HCT116 (cell line): ENCODE results near the gene CCDC157. TPM values are rescaled to one million over a fixed set of nuclear protein-coding genes. Genes with fewer than 3 reads are reported as not detected.

ENCODE experiments used
- ATAC-seq: fragments of 200-7000 bp; cut with Tn5 transposase; 2 replicates; pipeline ENCODE4 v1.9.1; 2020; ENCODE audit warnings: mild to moderate bottlenecking, moderate library complexity
- BruUV-seq: library from RNA; stranded (reverse); fragments of 400-500 nt; replicated peaks from 2 replicates; lab custom pipeline; 2021; lab: Mats Ljungman, UMichigan
- CTCF ChIA-PET: fragments of 300-600 bp; sonication (Branson Sonifier 250); formaldehyde crosslinking; loops from one replicate; lab custom pipeline; 2021; ENCODE audit warnings: antibody characterized with exemption; lab: Charles Lee
- POLR2A ChIA-PET: fragments of 300-600, 350-600 bp; sonication (Branson Sonifier 250); formaldehyde crosslinking; loops from one replicate; lab custom pipeline; 2021; ENCODE audit warnings: antibody characterized with exemption; lab: Charles Lee
- RAD21 ChIA-PET, 2 experiments: fragments of 300-600 bp; sonication (Branson Sonifier 250); formaldehyde crosslinking; loops; one replicate each; lab custom pipeline; 2023; ENCODE audit warnings: low total read pairs in 2 of 2; ENCODE audit not compliant: uncharacterized antibody in 2 of 2, unreplicated experiment in 2 of 2, low non-redundant PET in 1 of 2; lab: Charles Lee
- DNase-seq: peaks from one replicate; pipeline ENCODE4 v3.0.0-alpha.2; 2010; ENCODE audit warnings: low read depth, low spot score
- H2AFZ ChIP-seq: fragments of 200-600 bp; shearing (Covaris generic), sonication (generic); 2 replicates; pipeline ENCODE4 v1.6.1; 2017; ENCODE audit warnings: low read depth, mixed run types, mixed read lengths, antibody characterized with exemption, low read length; ENCODE audit not compliant: poor library complexity, severe bottlenecking
- H3K27ac ChIP-seq: 2 replicates; pipeline ENCODE4 v1.5.1; 2012; ENCODE audit warnings: low read depth, low read length
- H3K27me3 ChIP-seq: fragments of 200-600 bp; sonication (generic); 2 replicates; pipeline ENCODE4 v1.6.1; 2016; ENCODE audit warnings: mixed run types, low read length, mixed read lengths; ENCODE audit not compliant: insufficient read depth
- H3K36me3 ChIP-seq, 2 experiments: fragments of 200-500 bp in 1 of 2; fragments of 200-600 bp in 1 of 2; sonication (Bioruptor generic) in 1 of 2; sonication (generic) in 1 of 2; 2 replicates each; pipeline versions ENCODE4 v1.5.1 to v1.6.1; 2014 to 2016; ENCODE audit warnings: low read length in 2 of 2, inconsistent platforms in 1 of 2, mixed read lengths in 1 of 2, mixed run types in 1 of 2; ENCODE audit not compliant: insufficient read depth in 2 of 2, control insufficient read depth in 1 of 2
- H3K4me1 ChIP-seq, 2 experiments: fragments of 200-600 bp in 1 of 2; sonication (generic) in 1 of 2; 2 replicates each; pipeline versions ENCODE4 v1.5.1 to v1.6.1; 2012 to 2017; ENCODE audit warnings: low read length in 2 of 2, inconsistent platforms in 1 of 2, mild to moderate bottlenecking in 1 of 2, mixed read lengths in 1 of 2, mixed run types in 1 of 2, moderate library complexity in 1 of 2; ENCODE audit not compliant: insufficient read depth in 2 of 2, control insufficient read depth in 1 of 2
- H3K4me2 ChIP-seq: fragments of 200-600 bp; sonication (generic); 2 replicates; pipeline ENCODE4 v1.6.1; 2017; ENCODE audit warnings: mixed run types, low read length, mixed read lengths
- H3K4me3 ChIP-seq, 2 experiments: fragments of 200-600 bp in 1 of 2; sonication (generic) in 1 of 2; replicated peaks in 1 of 2; 2 replicates each; pipeline ENCODE4 v1.5.1; 2011 to 2016; ENCODE audit warnings: low read length in 2 of 2, control low read depth in 1 of 2, low read depth in 1 of 2, mild to moderate bottlenecking in 1 of 2, mixed read lengths in 1 of 2, mixed run types in 1 of 2
- H3K79me2 ChIP-seq: fragments of 200-600 bp; sonication (generic); 2 replicates; pipeline ENCODE4 v1.6.1; 2017; ENCODE audit warnings: mild to moderate bottlenecking, mixed run types, low read length, moderate library complexity, mixed read lengths; ENCODE audit not compliant: insufficient read depth
- H3K9ac ChIP-seq: fragments of 200-600 bp; sonication (generic); 2 replicates; pipeline ENCODE4 v1.6.1; 2016; ENCODE audit warnings: low read length, mixed read lengths
- H3K9me2 ChIP-seq: fragments of 200-600 bp; sonication (generic), shearing (Covaris generic); 2 replicates; pipeline ENCODE4 v1.6.1; 2017; ENCODE audit warnings: mixed run types, mild to moderate bottlenecking, moderate library complexity; ENCODE audit not compliant: insufficient read depth
- H3K9me3 ChIP-seq, 2 experiments: fragments of 200-500 bp in 1 of 2; fragments of 200-600 bp in 1 of 2; sonication (Bioruptor generic) in 1 of 2; sonication (generic) in 1 of 2; 2 replicates each; pipeline ENCODE4 v1.6.1; 2014 to 2017; ENCODE audit warnings: low read length in 2 of 2, mixed read lengths in 2 of 2, inconsistent platforms in 1 of 2, low read depth in 1 of 2, mild to moderate bottlenecking in 1 of 2, mixed run types in 1 of 2, moderate library complexity in 1 of 2; ENCODE audit not compliant: control insufficient read depth in 1 of 2, insufficient read depth in 1 of 2
- H4K20me1 ChIP-seq: fragments of 200-600 bp; sonication (generic), shearing (Covaris generic); 2 replicates; pipeline ENCODE4 v1.6.1; 2017; ENCODE audit warnings: mixed run types, mild to moderate bottlenecking, moderate library complexity; ENCODE audit not compliant: insufficient read depth
- ATF3 ChIP-seq: IDR thresholded peaks from 2 replicates; pipeline ENCODE4 v1.6.1; 2012
- CBX3 ChIP-seq: IDR thresholded peaks from 2 replicates; pipeline ENCODE4 v1.6.1; 2012; ENCODE audit warnings: low read depth
- CEBPB ChIP-seq: IDR thresholded peaks from 2 replicates; pipeline ENCODE4 v1.6.1; 2012; ENCODE audit warnings: low read depth
- EGR1 ChIP-seq: IDR thresholded peaks from 2 replicates; pipeline ENCODE4 v1.6.1; 2012; ENCODE audit warnings: low read depth
- ELF1 ChIP-seq: IDR thresholded peaks from 2 replicates; pipeline ENCODE4 v1.6.1; 2012; ENCODE audit warnings: low read depth, borderline replicate concordance
- EZH2 ChIP-seq: fragments of 200-600 bp; sonication (generic); IDR thresholded peaks from 2 replicates; pipeline ENCODE4 v1.6.1; 2017; ENCODE audit warnings: antibody characterized with exemption, mixed run types
- FOSL1 ChIP-seq: IDR thresholded peaks from 2 replicates; pipeline ENCODE4 v1.6.1; 2012; ENCODE audit warnings: low read depth
- JUND ChIP-seq: IDR thresholded peaks from 2 replicates; pipeline ENCODE4 v1.6.1; 2012
- MAX ChIP-seq: IDR thresholded peaks from 2 replicates; pipeline ENCODE4 v1.6.1; 2012
- POLR2AphosphoS5 ChIP-seq: IDR thresholded peaks from 2 replicates; pipeline ENCODE4 v1.6.1; 2011; ENCODE audit warnings: mild to moderate bottlenecking, low read depth, low read length, moderate library complexity
- SIN3A ChIP-seq: IDR thresholded peaks from 2 replicates; pipeline ENCODE4 v1.6.1; 2012; ENCODE audit warnings: low read depth
- SP1 ChIP-seq: IDR thresholded peaks from 2 replicates; pipeline ENCODE4 v1.6.1; 2012; ENCODE audit warnings: low read depth
- TCF7L2 ChIP-seq: IDR thresholded peaks from 2 replicates; pipeline ENCODE4 v1.7.0; 2011; ENCODE audit warnings: borderline replicate concordance, inconsistent platforms; ENCODE audit not compliant: insufficient read depth, insufficient read length; ENCODE audit errors: extremely low read depth
- YY1 ChIP-seq: IDR thresholded peaks from 2 replicates; pipeline ENCODE4 v1.6.1; 2011; ENCODE audit warnings: low read length, low read depth, moderate library complexity, mild to moderate bottlenecking; ENCODE audit not compliant: insufficient replicate concordance; ENCODE audit errors: extremely low read depth
- ZFX ChIP-seq: fragments of 450-650 bp; IDR thresholded peaks from 2 replicates; pipeline ENCODE4 v1.6.1; 2017
- ZNF274 ChIP-seq: fragments of 200-500 bp; sonication (Bioruptor generic); IDR thresholded peaks from 2 replicates; pipeline ENCODE4 v1.6.1; 2014; ENCODE audit warnings: mild to moderate bottlenecking, low read depth, low read length, inconsistent platforms
- intact Hi-C: fragments of 100-400 bp; cut with micrococcal nuclease; formaldehyde crosslinking; loops from 2 replicates; pipeline ENCODE4 v1.10.0; 2022
- total RNA-seq: library from RNA; stranded (reverse); gene quantifications from one replicate; pipeline ENCODE4 v1.2.1, GENCODE V29; 2021; ENCODE audit not compliant: unreplicated experiment
- TF ChIP-seq, protein P1 (sequence below): IDR thresholded peaks from 2 replicates; pipeline ENCODE4 v1.6.1; 2011; ENCODE audit warnings: mild to moderate bottlenecking, low read length, moderate library complexity; ENCODE audit not compliant: insufficient replicate concordance; ENCODE audit errors: extremely low read depth
- TF ChIP-seq, protein P2 (sequence below): IDR thresholded peaks from 2 replicates; pipeline ENCODE4 v1.6.1; 2012; ENCODE audit warnings: low read depth

CCDC157 gene
- total RNA-seq, 1 experiment from 2014 or later, result 2.1 TPM

DNA sequence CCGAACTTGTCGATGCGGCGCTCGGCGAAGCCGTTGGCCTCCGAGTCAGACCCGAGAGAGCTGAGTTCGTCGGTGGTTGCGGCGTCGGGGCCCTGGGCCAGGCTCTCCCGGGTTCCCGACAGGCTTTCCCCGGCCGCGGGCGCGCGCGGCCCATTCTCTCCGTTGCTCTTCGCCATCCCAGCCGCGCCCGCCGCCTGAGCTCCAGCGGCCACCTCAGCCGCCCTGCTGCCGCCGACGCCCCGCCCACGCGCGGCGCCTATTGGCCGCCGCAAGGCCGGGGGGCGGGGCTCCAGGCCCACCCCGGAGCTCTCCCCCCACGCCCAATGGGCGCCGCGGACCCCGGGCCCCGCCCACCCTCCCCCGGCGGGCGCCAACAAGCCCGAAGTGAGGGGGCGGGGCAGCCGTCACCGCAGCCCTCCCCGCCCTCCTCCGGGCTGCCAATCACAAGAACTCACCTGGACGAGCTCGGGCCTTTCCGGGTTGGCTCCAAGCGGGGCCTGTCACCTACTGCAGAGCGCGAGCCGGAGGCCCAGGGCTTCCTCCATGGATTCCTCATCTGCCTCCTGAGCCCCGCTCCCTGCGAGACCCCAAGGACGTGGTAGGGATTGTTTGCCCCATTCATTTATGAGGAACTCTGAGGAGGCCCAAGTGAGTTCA, 30.0 kb upstream of the CCDC157 start, which contains the start of gene TBC1D10A:
TBC1D10A (minus strand) TSS at position 236 of the 657 bp plus-strand sequence; CDS start at position 176, 60 bp downstream.
- CTCF ChIA-PET, result interaction anchor here (0.7 to 6.4 kb wide), 7 partner anchors 30 to 637 kb away, joined by 3 to 81 read pairs (median 4); partner anchors contain the start of genes CASTOR1 and RNF215
- Histone ChIP-seq H3K4me3 (peak within 1 kb of the TSS; percentile 69 to 78), H3K27me3 (no peaks in the 10 kb centered on the region), H3K9ac (peak within 1 kb of the TSS; percentile 67), H3K27ac (peak within 1 kb of the TSS; percentile 64), H2AFZ (no peak within 1 kb of the TSS), H3K79me2 (peaks cover 4% of the 10 kb centered on the region; the same call in 1 of the 2 replicates), H3K4me1 (peaks cover 26 to 39% of the 10 kb centered on the region in 2 experiments), H3K9me2 (no peaks in the 10 kb centered on the region), H3K36me3 (peaks cover 0 to 5% of the 10 kb centered on the region in 2 experiments; a peak in 2 of 4 replicates), H4K20me1 (no peaks in the 10 kb centered on the region), H3K9me3 (no peaks in the 10 kb centered on the region), H3K4me2 (peak within 1 kb of the TSS; percentile 93)
- peak; percentile 91 for ATAC-seq
- peak; percentile 85 for DNase-seq
- no peak for TF ChIP-seq ZNF274
- peak; percentile 71 for TF ChIP-seq SIN3A
- no peak for TF ChIP-seq EZH2
- no peak for TF ChIP-seq ATF3
- TF ChIP-seq EGR1, result peak; percentile 64; the same call in 1 of the 2 replicates
- no peak for TF ChIP-seq FOSL1
- TF ChIP-seq, protein P1, sequence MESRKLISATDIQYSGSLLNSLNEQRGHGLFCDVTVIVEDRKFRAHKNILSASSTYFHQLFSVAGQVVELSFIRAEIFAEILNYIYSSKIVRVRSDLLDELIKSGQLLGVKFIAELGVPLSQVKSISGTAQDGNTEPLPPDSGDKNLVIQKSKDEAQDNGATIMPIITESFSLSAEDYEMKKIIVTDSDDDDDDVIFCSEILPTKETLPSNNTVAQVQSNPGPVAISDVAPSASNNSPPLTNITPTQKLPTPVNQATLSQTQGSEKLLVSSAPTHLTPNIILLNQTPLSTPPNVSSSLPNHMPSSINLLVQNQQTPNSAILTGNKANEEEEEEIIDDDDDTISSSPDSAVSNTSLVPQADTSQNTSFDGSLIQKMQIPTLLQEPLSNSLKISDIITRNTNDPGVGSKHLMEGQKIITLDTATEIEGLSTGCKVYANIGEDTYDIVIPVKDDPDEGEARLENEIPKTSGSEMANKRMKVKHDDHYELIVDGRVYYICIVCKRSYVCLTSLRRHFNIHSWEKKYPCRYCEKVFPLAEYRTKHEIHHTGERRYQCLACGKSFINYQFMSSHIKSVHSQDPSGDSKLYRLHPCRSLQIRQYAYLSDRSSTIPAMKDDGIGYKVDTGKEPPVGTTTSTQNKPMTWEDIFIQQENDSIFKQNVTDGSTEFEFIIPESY, result no peak
- TF ChIP-seq JUND, result no peak
- TF ChIP-seq SP1, result peak; percentile 46; the same call in 1 of the 2 replicates
- TF ChIP-seq MAX, result peak; percentile 20; the same call in 1 of the 2 replicates
- no peak for TF ChIP-seq TCF7L2
- no peak for TF ChIP-seq CEBPB
- TF ChIP-seq CBX3, result no peak
- no peak for TF ChIP-seq YY1
- TF ChIP-seq, protein P2, sequence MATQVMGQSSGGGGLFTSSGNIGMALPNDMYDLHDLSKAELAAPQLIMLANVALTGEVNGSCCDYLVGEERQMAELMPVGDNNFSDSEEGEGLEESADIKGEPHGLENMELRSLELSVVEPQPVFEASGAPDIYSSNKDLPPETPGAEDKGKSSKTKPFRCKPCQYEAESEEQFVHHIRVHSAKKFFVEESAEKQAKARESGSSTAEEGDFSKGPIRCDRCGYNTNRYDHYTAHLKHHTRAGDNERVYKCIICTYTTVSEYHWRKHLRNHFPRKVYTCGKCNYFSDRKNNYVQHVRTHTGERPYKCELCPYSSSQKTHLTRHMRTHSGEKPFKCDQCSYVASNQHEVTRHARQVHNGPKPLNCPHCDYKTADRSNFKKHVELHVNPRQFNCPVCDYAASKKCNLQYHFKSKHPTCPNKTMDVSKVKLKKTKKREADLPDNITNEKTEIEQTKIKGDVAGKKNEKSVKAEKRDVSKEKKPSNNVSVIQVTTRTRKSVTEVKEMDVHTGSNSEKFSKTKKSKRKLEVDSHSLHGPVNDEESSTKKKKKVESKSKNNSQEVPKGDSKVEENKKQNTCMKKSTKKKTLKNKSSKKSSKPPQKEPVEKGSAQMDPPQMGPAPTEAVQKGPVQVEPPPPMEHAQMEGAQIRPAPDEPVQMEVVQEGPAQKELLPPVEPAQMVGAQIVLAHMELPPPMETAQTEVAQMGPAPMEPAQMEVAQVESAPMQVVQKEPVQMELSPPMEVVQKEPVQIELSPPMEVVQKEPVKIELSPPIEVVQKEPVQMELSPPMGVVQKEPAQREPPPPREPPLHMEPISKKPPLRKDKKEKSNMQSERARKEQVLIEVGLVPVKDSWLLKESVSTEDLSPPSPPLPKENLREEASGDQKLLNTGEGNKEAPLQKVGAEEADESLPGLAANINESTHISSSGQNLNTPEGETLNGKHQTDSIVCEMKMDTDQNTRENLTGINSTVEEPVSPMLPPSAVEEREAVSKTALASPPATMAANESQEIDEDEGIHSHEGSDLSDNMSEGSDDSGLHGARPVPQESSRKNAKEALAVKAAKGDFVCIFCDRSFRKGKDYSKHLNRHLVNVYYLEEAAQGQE, result no peak
- peak; percentile 61 for TF ChIP-seq ZFX
- TF ChIP-seq POLR2AphosphoS5, result peak; percentile 57
- peak; percentile 62; the same call in 1 of the 2 replicates for TF ChIP-seq ELF1
- RAD21 ChIA-PET, result interaction anchor here (0.9 to 3.4 kb wide), 6 partner anchors 19 to 39 kb away, joined by 3 to 21 read pairs (median 6); partner anchors contain the start of genes CCDC157 (in 1 of the 2) and SF3A1 (in 1 of the 2)
- POLR2A ChIA-PET, result interaction anchor here (0.8 to 2.1 kb wide), 10 partner anchors 10 to 97 kb away, joined by 3 to 8 read pairs (median 6); partner anchors contain the start of genes CASTOR1, CCDC157 and SF3A1
- BruUV-seq, result no TSS peak
- intact Hi-C loops, result loop anchor here (1.0 kb wide), 1 partner anchor 38 kb away; the partner anchor contains the start of gene CASTOR1
